Measurements from ENCODE around the gene IQSEC1. TPM values are rescaled to one million over a fixed set of nuclear protein-coding genes. Genes with fewer than 3 reads are reported as not detected.

The IQSEC1 gene
- total RNA-seq, 2 experiments from 2014 or later = 36.8 to 40.4 TPM

GRCh38 chr3:12948371-12948770, 124.9 kb downstream of the IQSEC1 start:
- ChIA-PET POLR2A (no interaction called here), CTCF (interaction anchor here (0.9 to 2.3 kb wide), 4 partner anchors 12 to 47 kb away, joined by 3 to 8 read pairs (median 4); no protein-coding TSS in a partner anchor)
- Mint-ChIP-seq H3K4me3 (no peak overlapping the region), H3K4me1 (peaks cover 44% of the 10 kb centered on the region), H3K27me3 (no peaks in the 10 kb centered on the region), H3K27ac (peak overlapping the region; percentile 42), H3K9me3 (ENCODE audit: low read depth) (no peaks in the 10 kb centered on the region), H3K36me3 (ENCODE audit: low read depth) (no peaks in the 10 kb centered on the region)
- no peak for ATAC-seq
- DNase-seq = no peak
- intact Hi-C loops (cut with DNase I, micrococcal nuclease) = loop anchor here in 1 of 2 experiments (5.0 kb wide), 1 partner anchor 34 kb away; no protein-coding TSS in a partner anchor

DNA sequence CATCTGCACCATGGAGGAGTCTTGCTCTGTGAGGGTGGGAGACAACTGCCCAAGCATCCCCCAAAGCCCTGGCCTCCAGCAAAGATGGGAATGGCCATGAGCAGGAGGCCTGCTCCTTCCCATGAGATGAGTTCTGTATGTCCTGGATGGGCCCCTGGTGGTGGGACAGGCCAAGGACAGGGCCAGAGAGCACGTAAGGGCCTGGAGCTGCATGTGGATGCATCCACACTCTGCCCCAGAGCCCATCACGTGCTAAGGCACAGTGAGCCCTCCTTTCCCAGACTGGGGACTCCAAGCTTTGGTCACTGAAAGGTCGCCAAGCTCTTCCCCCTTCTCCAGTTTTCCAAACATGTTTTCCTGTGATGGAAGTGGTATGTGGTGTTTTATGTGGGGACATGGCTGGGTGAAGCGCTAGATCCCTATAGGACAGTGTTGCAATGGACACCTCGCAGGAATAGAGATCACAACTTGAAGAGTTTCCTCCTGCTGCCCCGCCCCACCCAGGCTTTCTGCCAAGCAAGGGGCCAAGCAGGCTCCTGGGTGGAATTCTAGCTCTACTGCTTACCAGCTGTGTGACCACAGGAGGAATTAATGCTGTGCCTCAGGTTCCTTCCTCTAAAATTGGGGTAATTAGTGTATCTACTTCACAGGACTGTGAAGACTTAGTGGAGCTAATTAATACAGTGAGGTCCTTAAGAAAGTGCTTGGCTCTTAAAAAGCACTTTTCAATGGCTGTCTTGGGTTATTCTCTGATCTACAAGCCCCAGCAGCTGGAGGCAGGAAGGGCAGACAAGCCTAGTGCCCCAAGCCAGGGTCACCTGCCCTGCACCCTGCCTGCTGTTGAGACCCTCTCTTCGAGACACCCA, 125.5 kb downstream of the IQSEC1 start:
- Mint-ChIP-seq H3K27ac (peak overlapping the region; percentile 42), H3K4me1 (peaks cover 44% of the 10 kb centered on the region), H3K4me3 (no peak overlapping the region), H3K9me3 (ENCODE audit: low read depth) (no peaks in the 10 kb centered on the region), H3K27me3 (no peaks in the 10 kb centered on the region), H3K36me3 (ENCODE audit: low read depth) (no peaks in the 10 kb centered on the region)
- intact Hi-C loops (cut with DNase I, micrococcal nuclease) = loop anchor here in 1 of 2 experiments (5.0 kb wide), 1 partner anchor 35 kb away; no protein-coding TSS in a partner anchor
- DNase-seq = no peak
- POLR2A ChIA-PET = no interaction called here
- CTCF ChIA-PET = interaction anchor here (0.9 to 2.3 kb wide), 3 partner anchors 12 to 48 kb away, joined by 3 to 8 read pairs (median 3); no protein-coding TSS in a partner anchor
- ATAC-seq = no peak

- no peak for ATAC-seq
- intact Hi-C loops (cut with DNase I, micrococcal nuclease) = loop anchor here in 1 of 2 experiments (5.0 kb wide), 1 partner anchor 36 kb away; no protein-coding TSS in a partner anchor
- H3K36me3 Mint-ChIP-seq (ENCODE audit: low read depth) = no peaks in the 10 kb centered on the region
- no peaks in the 10 kb centered on the region for H3K9me3 Mint-ChIP-seq (ENCODE audit: low read depth)
- H3K27ac Mint-ChIP-seq = peak overlapping the region; percentile 34
- H3K4me3 Mint-ChIP-seq = no peak overlapping the region
- peaks cover 41% of the 10 kb centered on the region for H3K4me1 Mint-ChIP-seq
- ChIA-PET POLR2A (no interaction called here), CTCF (interaction anchor here (0.6 to 2.3 kb wide), 4 partner anchors 8 to 295 kb away, joined by 3 to 8 read pairs (median 4); no protein-coding TSS in a partner anchor)
- no peaks in the 10 kb centered on the region for H3K27me3 Mint-ChIP-seq
- no peak for DNase-seq
Measured at GRCh38 chr3:12946649-12947316, 126.4 kb downstream of the IQSEC1 start.

- Mint-ChIP-seq H3K9me3 (ENCODE audit: low read depth) (no peaks in the 10 kb centered on the region), H3K36me3 (ENCODE audit: low read depth) (no peaks in the 10 kb centered on the region), H3K27ac (peak overlapping the region; percentile 34), H3K4me3 (no peak overlapping the region), H3K27me3 (no peaks in the 10 kb centered on the region), H3K4me1 (peaks cover 37% of the 10 kb centered on the region)
- ATAC-seq = no peak
- DNase-seq = no peak
- POLR2A ChIA-PET = no interaction called here
- CTCF ChIA-PET = interaction anchor here (0.6 to 2.3 kb wide), 3 partner anchors 9 to 61 kb away, joined by 3 to 8 read pairs (median 4); no protein-coding TSS in a partner anchor
- intact Hi-C loops (cut with DNase I, micrococcal nuclease) = loop anchor here in 1 of 2 experiments (5.0 kb wide), 1 partner anchor 36 kb away; no protein-coding TSS in a partner anchor
Measured at GRCh38 chr3:12946251-12946648, 127.0 kb downstream of the IQSEC1 start.

GRCh38 chr3:12944849-12945248, 128.4 kb downstream of the IQSEC1 start:
- CTCF ChIA-PET = interaction anchor here (0.6 kb wide), 1 partner anchor 8 kb away, joined by 3 read pairs; no protein-coding TSS in a partner anchor

GRCh38 chr3:12944413-12944812, 128.8 kb downstream of the IQSEC1 start:
- H3K27me3 Mint-ChIP-seq = no peaks in the 10 kb centered on the region
- ChIA-PET POLR2A (no interaction called here), CTCF (interaction anchor here (0.6 kb wide), 1 partner anchor 8 kb away, joined by 3 read pairs; no protein-coding TSS in a partner anchor)
- no peak overlapping the region for H3K27ac Mint-ChIP-seq
- ATAC-seq (no peak), DNase-seq (no peak)
- H3K9me3 Mint-ChIP-seq (ENCODE audit: low read depth) = no peaks in the 10 kb centered on the region
- H3K4me3 Mint-ChIP-seq = no peak overlapping the region
- H3K36me3 Mint-ChIP-seq (ENCODE audit: low read depth) = peaks cover 1% of the 10 kb centered on the region
- H3K4me1 Mint-ChIP-seq = peaks cover 27% of the 10 kb centered on the region
- intact Hi-C loops (cut with DNase I, micrococcal nuclease) = no loop called here

More at GRCh38 chr3:12944849-12945248, 128.4 kb downstream of the IQSEC1 start:
- H3K27me3 Mint-ChIP-seq = no peaks in the 10 kb centered on the region
- H3K4me3 Mint-ChIP-seq = no peak overlapping the region
- peaks cover 1% of the 10 kb centered on the region for H3K36me3 Mint-ChIP-seq (ENCODE audit: low read depth)
- no peaks in the 10 kb centered on the region for H3K9me3 Mint-ChIP-seq (ENCODE audit: low read depth)
- peaks cover 31% of the 10 kb centered on the region for H3K4me1 Mint-ChIP-seq
- ATAC-seq (no peak), DNase-seq (no peak)
- POLR2A ChIA-PET = no interaction called here
- no peak overlapping the region for H3K27ac Mint-ChIP-seq
- intact Hi-C loops (cut with DNase I, micrococcal nuclease) = loop anchor here in 1 of 2 experiments (5.0 kb wide), 1 partner anchor 37 kb away; no protein-coding TSS in a partner anchor

GRCh38 chr3:12943124-12944021, 129.9 kb downstream of the IQSEC1 start:
- H3K4me3 Mint-ChIP-seq = no peak overlapping the region
- no peaks in the 10 kb centered on the region for H3K27me3 Mint-ChIP-seq
- no peaks in the 10 kb centered on the region for H3K9me3 Mint-ChIP-seq (ENCODE audit: low read depth)
- peaks cover 3% of the 10 kb centered on the region for H3K36me3 Mint-ChIP-seq (ENCODE audit: low read depth)
- ChIA-PET POLR2A (no interaction called here), CTCF (no interaction called here)
- peaks cover 16% of the 10 kb centered on the region for H3K4me1 Mint-ChIP-seq
- DNase-seq = no peak
- H3K27ac Mint-ChIP-seq = no peak overlapping the region
- ATAC-seq = no peak
- intact Hi-C loops (cut with DNase I, micrococcal nuclease) = no loop called here

DNA sequence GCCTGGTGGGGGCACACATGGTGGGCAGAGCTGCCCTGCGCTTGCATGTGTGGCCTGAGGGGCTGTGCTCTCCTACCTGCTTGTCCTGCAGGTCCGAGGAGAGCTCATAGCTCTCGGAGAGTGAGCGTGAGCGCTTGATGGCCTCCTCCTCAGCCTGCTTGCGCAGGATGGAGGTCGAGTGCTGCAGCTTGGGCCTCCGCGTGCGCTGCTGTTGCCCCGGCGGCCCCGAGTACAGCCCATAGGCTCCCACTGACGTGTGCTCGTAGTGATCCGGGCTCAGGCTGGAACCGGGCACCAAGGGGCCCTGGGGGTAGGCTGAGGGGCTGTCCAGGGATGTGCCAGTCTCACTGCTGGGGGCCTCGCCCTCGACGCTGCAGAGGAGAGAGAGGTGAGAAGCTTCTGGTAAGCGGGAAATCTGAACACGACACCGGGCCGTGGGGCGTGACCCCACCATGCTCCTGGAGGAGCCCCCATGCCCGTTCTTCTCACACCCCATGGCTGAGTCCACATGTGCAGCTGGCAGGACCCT, 131.7 kb downstream of the IQSEC1 start:
- Mint-ChIP-seq H3K36me3 (ENCODE audit: low read depth) (peaks cover 3% of the 10 kb centered on the region), H3K27me3 (no peaks in the 10 kb centered on the region), H3K9me3 (ENCODE audit: low read depth) (no peaks in the 10 kb centered on the region), H3K4me1 (peaks cover 3% of the 10 kb centered on the region), H3K4me3 (no peak overlapping the region), H3K27ac (no peak overlapping the region)
- POLR2A ChIA-PET = no interaction called here
- intact Hi-C loops (cut with DNase I, micrococcal nuclease) = no loop called here
- CTCF ChIA-PET = interaction anchor here (0.8 kb wide), 1 partner anchor 100 kb away, joined by 3 read pairs; the partner anchor contains the start of gene RPL32
- DNase-seq = no peak
- no peak for ATAC-seq

DNA sequence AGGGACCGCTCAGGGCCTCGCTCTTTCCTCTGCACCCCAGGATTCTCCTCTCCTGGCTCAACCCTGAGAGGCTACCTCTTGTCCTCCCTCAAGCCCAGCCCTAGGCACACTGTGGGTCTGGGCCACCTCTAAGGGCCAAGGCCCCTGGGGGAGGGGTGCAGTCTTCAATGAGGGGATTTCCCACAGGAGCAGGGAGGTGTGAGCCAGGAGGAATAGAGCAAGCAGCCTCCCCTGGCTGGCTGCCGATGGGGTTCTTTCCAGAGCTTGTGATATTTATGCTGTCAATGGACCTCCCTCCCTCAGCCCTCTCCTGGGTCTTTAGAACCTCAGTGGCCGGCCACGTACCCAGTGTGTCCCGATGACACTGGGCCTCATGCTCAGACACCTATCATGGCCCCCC, 132.4 kb downstream of the IQSEC1 start:
- intact Hi-C loops (cut with DNase I, micrococcal nuclease) = no loop called here
- H3K4me1 Mint-ChIP-seq = no peaks in the 10 kb centered on the region
- no peak for DNase-seq
- H3K27ac Mint-ChIP-seq = no peak overlapping the region
- no peak for ATAC-seq
- peaks cover 3% of the 10 kb centered on the region for H3K36me3 Mint-ChIP-seq (ENCODE audit: low read depth)
- CTCF ChIA-PET = no interaction called here
- H3K27me3 Mint-ChIP-seq = no peaks in the 10 kb centered on the region
- no peak overlapping the region for H3K4me3 Mint-ChIP-seq
- H3K9me3 Mint-ChIP-seq (ENCODE audit: low read depth) = no peaks in the 10 kb centered on the region
- POLR2A ChIA-PET = no interaction called here

DNA sequence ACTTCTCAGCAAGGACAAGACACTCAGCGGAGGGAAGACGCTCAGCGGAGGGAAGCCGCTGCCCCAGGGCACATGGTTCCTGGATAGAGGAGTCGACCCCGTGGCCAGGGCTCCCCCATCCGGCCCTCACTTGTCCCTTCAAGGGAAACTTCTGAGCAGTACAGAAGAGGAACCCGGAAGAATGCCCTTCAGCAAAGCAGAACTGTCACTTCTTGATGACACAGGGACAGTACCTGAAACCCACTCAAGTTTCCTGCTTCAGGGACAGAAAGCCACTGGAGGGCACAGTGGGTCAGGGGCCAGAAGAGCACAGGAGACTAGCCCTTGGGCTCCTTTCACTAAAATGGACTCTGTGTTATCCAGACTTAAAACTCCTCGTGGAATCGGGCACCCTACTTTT, 134.1 kb downstream of the IQSEC1 start:
- Mint-ChIP-seq H3K36me3 (ENCODE audit: low read depth) (peaks cover 6% of the 10 kb centered on the region), H3K9me3 (ENCODE audit: low read depth) (no peaks in the 10 kb centered on the region), H3K27ac (no peak overlapping the region), H3K4me1 (no peaks in the 10 kb centered on the region), H3K27me3 (no peaks in the 10 kb centered on the region), H3K4me3 (no peak overlapping the region)
- DNase-seq (no peak), ATAC-seq (no peak)
- ChIA-PET CTCF (interaction anchor here (1.2 kb wide), 1 partner anchor 10 kb away, joined by 3 read pairs; no protein-coding TSS in a partner anchor), POLR2A (no interaction called here)
- intact Hi-C loops (cut with DNase I, micrococcal nuclease) = no loop called here

Measured in activated CD4-positive, alpha-beta T cell treated with anti-CD3 and anti-CD28 coated beads for 36 hours (primary cell).